Spleen (tissue), 11 donors: ENCODE data around the gene YIF1B. TPM values are rescaled to one million over a fixed set of nuclear protein-coding genes. Genes with fewer than 3 reads are reported as not detected.
A peak's percentile ranks its signal among the peaks of the same experiment; 100 is the strongest.

Experiments used
- DNase-seq: peaks from one replicate; pipeline ENCODE4 v3.0.0-alpha.2; 2020
- H3K27ac ChIP-seq, 8 donors: fragments of 200-600 bp; sonication (generic) in 7 of 8; 1 replicate in 4 of 8; 2 replicates in 4 of 8; pipeline versions ENCODE4 v1.5.0 to v1.8.0; 2016 to 2021; ENCODE audit warnings: inconsistent platforms in 4 of 8, mild to moderate bottlenecking in 4 of 8, moderate library complexity in 1 of 8
- H3K27me3 ChIP-seq, 7 donors: fragments of 200-600 bp; sonication (generic) in 6 of 7; replicated peaks in 1 of 7; 1 replicate in 4 of 7; 2 replicates in 3 of 7; pipeline versions ENCODE4 v1.5.0 to v1.8.0; 2016 to 2021; ENCODE audit warnings: inconsistent platforms in 3 of 7, mild to moderate bottlenecking in 1 of 7
- H3K36me3 ChIP-seq, 6 donors: fragments of 200-600 bp; sonication (generic) in 5 of 6; 1 replicate in 4 of 6; 2 replicates in 2 of 6; pipeline versions ENCODE4 v1.5.0 to v1.8.0; 2016 to 2021; ENCODE audit warnings: inconsistent platforms in 2 of 6
- H3K4me1 ChIP-seq, 6 donors: fragments of 200-600 bp; sonication (generic) in 5 of 6; 1 replicate in 3 of 6; 2 replicates in 3 of 6; pipeline versions ENCODE4 v1.5.0 to v1.8.0; 2016 to 2021; ENCODE audit warnings: inconsistent platforms in 3 of 6
- H3K4me3 ChIP-seq, 8 donors: fragments of 200-600 bp; sonication (generic) in 7 of 8; 1 replicate in 4 of 8; 2 replicates in 4 of 8; pipeline versions ENCODE4 v1.5.0 to v1.8.0; 2016 to 2021; ENCODE audit warnings: inconsistent platforms in 4 of 8, mild to moderate bottlenecking in 4 of 8, moderate library complexity in 2 of 8
- H3K9me3 ChIP-seq, 8 donors: fragments of 200-600 bp; sonication (generic) in 7 of 8; 1 replicate in 4 of 8; 2 replicates in 4 of 8; pipeline versions ENCODE4 v1.5.0 to v1.8.0; 2016 to 2021; ENCODE audit warnings: inconsistent platforms in 4 of 8
- POLR2A ChIP-seq, 3 donors: fragments of 450-650 bp; IDR thresholded peaks; one replicate each; pipeline ENCODE4 v1.5.1; 2017; ENCODE audit warnings: antibody characterized with exemption in 3 of 3, mild to moderate bottlenecking in 1 of 3
- POLR2AphosphoS5 ChIP-seq, 3 donors: sonication (generic); formaldehyde crosslinking; IDR thresholded peaks; one replicate each; pipeline ENCODE4 v1.5.1; 2017; ENCODE audit warnings: antibody characterized with exemption in 3 of 3
- WGBS, 5 donors: extraction: QIAGEN DNeasy Blood & Tissue Kit in 3 of 5; methylation state at CpG; one replicate each; pipeline versions ENCODE4 v1.1.5 to v1.1.7; 2013 to 2018; 5-methylcytosine and 5-hydroxymethylcytosine counted together
- intact Hi-C: fragments of 100-400 bp; cut with DNase I; formaldehyde crosslinking; loops from one replicate; pipeline ENCODE4 v1.15.0; 2023; ENCODE audit warnings: low total_unique reads
- polyA plus RNA-seq, 3 donors: library from polyadenylated mRNA; stranded (reverse); fragments of 200-250 nt; gene quantifications; one replicate each; pipeline ENCODE4 v1.2.1, GENCODE V29; 2013
- small RNA-seq, 4 donors: library from RNA; depleted of rRNA; stranded (forward); fragments of <200 nt; gene quantifications; one replicate each; pipeline ENCODE3, GENCODE V24; 2016
- total RNA-seq, 7 donors: library from RNA; depleted of rRNA in 3 of 7; stranded (reverse); fragments of >200 nt in 3 of 7; fragmentation: NEBNext Ultra II Directional in 4 of 7; extraction: Animal tissue kit (Norgen Biotek cat#: 25700) in 4 of 7; gene quantifications; one replicate each; pipeline versions ENCODE4 v1.1.0 to v1.2.1, GENCODE V29; 2016 to 2021
- TF ChIP-seq, protein P1 (sequence below), 11 experiments: fragments of 200-600 bp in 7 of 11; fragments of 450-650 bp in 4 of 11; sonication (generic) in 4 of 11; IDR thresholded peaks in 8 of 11; conservative IDR thresholded peaks in 3 of 11; 1 replicate in 7 of 11; 2 replicates in 4 of 11; pipeline versions ENCODE4 v1.4.0 to v1.8.0; 2016 to 2021; ENCODE audit warnings: antibody characterized with exemption in 11 of 11, inconsistent platforms in 4 of 11, mild to moderate bottlenecking in 1 of 11
- donor health status: healthy with polysubstance abuse.
- donor health status: DM: no; HTN: no; CAD: no; lungs with moderate emphysema.
- donor health status: DM: no; HTN: no; CAD: no.
- donor health status: Bipolar disorder and iron deficiency.
- donor health status: healthy.
- donor health status: DM: no; HTN: no; CAD: no.
- donor health status: DM: yes; HTN: yes; CAD: no.

YIF1B gene
- total and polyA plus RNA-seq, 10 donors = 31.4 to 56.7 (median 39.5) TPM

GRCh38 chr19:38253788-38254187, 62.0 kb downstream of the YIF1B start:
- intact Hi-C loops = no loop called here
- Histone ChIP-seq H3K9me3 (no peaks in the 10 kb centered on the region), H3K36me3 (no peaks in the 10 kb centered on the region), H3K4me1 (peaks cover 9 to 83% (median 55%) of the 10 kb centered on the region in 6 donors), H3K27ac (peak overlapping the region; percentile 57 to 91 (median 82)), H3K27me3 (peaks cover 0 to 41% (median 12%) of the 10 kb centered on the region in 7 donors), H3K4me3 (peak overlapping the region in 6 of 8 donors; percentile 11 to 72 (median 42))
- TF ChIP-seq POLR2AphosphoS5 (IDR thresholded peaks at IDR 0.05) (no peak), POLR2A (IDR thresholded peaks at IDR 0.05) (no peak)
- TF ChIP-seq, protein P1, sequence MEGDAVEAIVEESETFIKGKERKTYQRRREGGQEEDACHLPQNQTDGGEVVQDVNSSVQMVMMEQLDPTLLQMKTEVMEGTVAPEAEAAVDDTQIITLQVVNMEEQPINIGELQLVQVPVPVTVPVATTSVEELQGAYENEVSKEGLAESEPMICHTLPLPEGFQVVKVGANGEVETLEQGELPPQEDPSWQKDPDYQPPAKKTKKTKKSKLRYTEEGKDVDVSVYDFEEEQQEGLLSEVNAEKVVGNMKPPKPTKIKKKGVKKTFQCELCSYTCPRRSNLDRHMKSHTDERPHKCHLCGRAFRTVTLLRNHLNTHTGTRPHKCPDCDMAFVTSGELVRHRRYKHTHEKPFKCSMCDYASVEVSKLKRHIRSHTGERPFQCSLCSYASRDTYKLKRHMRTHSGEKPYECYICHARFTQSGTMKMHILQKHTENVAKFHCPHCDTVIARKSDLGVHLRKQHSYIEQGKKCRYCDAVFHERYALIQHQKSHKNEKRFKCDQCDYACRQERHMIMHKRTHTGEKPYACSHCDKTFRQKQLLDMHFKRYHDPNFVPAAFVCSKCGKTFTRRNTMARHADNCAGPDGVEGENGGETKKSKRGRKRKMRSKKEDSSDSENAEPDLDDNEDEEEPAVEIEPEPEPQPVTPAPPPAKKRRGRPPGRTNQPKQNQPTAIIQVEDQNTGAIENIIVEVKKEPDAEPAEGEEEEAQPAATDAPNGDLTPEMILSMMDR (IDR thresholded peaks at IDR 0.05 in 8 of 11, conservative IDR thresholded peaks at IDR 0.05 in 3 of 11) = no peak
- 63 to 84% (median 76%) methylated on average over 3 to 5 of the region's 5 CpGs for WGBS, 5 donors
- DNase-seq = no peak

Small RNAs within 50 kb of the gene (small RNA-seq; reads per million reads assigned to genes)
- gene RF00019 = 0 reads per million in 4 donors

Other genes starting within 250 kb of the YIF1B start
- not detected for gene DPF1, start 91.7 kb downstream of the YIF1B start, total RNA-seq
- under 1 TPM; 0.04 to 0.06 (median 0.06) TPM for gene DPF1, start 91.7 kb downstream of the YIF1B start, polyA plus RNA-seq
- gene PPP1R14A, start 59.6 kb downstream of the YIF1B start, total RNA-seq = 100 to 1,000 TPM in 2 of 7 donors, 10 to 100 TPM in 5; 26.1 to 102 (median 54.5) TPM
- gene PPP1R14A, start 59.6 kb downstream of the YIF1B start, polyA plus RNA-seq = 100 to 1,000 TPM in 1 of 3 donors, 10 to 100 TPM in 2; 66.7 to 145 (median 97.2) TPM
- gene SPINT2, start 51.4 kb downstream of the YIF1B start, total RNA-seq = 10 to 100 TPM; 41.2 to 87.8 (median 59.5) TPM
- gene SPINT2, start 51.4 kb downstream of the YIF1B start, polyA plus RNA-seq = 10 to 100 TPM; 63.2 to 82.9 (median 65.6) TPM
- 1 to 10 TPM in 5 of 7 donors, not detected in 2; 3.2 to 6.1 (median 4.1) TPM for gene C19orf33, start 11.7 kb downstream of the YIF1B start, total RNA-seq
- gene C19orf33, start 11.7 kb downstream of the YIF1B start, polyA plus RNA-seq = 10 to 100 TPM; 11.0 to 53.6 (median 11.2) TPM
- gene KCNK6, start 3.9 kb upstream of the YIF1B start, total RNA-seq = 10 to 100 TPM; 11.8 to 25.9 (median 17.8) TPM
- 1 to 10 TPM; 3.8 to 9.3 (median 4.5) TPM for gene KCNK6, start 3.9 kb upstream of the YIF1B start, polyA plus RNA-seq
- 10 to 100 TPM in 2 of 7 donors, 1 to 10 TPM in 5; 4.0 to 10.7 (median 7.4) TPM for gene CATSPERG, start 19.9 kb upstream of the YIF1B start, total RNA-seq
- 1 to 10 TPM; 1.8 to 4.4 (median 1.9) TPM for gene CATSPERG, start 19.9 kb upstream of the YIF1B start, polyA plus RNA-seq
- gene PSMD8, start 58.6 kb upstream of the YIF1B start, total RNA-seq = 100 to 1,000 TPM in 3 of 7 donors, 10 to 100 TPM in 4; 80.1 to 144 (median 85.1) TPM
- gene PSMD8, start 58.6 kb upstream of the YIF1B start, polyA plus RNA-seq = 10 to 100 TPM; 39.0 to 68.1 (median 64.2) TPM
- gene GGN, start 72.1 kb upstream of the YIF1B start, total RNA-seq = not detected
- gene GGN, start 72.1 kb upstream of the YIF1B start, polyA plus RNA-seq = under 1 TPM in 2 of 3 donors, not detected in 1; 0.08 to 0.19 TPM
- gene SPRED3, start 72.8 kb upstream of the YIF1B start, total RNA-seq = 1 to 10 TPM in 1 of 7 donors, under 1 TPM in 5, not detected in 1; 0.14 to 1.2 (median 0.47) TPM
- under 1 TPM; 0.03 to 0.46 (median 0.45) TPM for gene SPRED3, start 72.8 kb upstream of the YIF1B start, polyA plus RNA-seq
- gene FAM98C, start 87.1 kb upstream of the YIF1B start, total RNA-seq = 10 to 100 TPM; 18.0 to 26.1 (median 20.4) TPM
- gene FAM98C, start 87.1 kb upstream of the YIF1B start, polyA plus RNA-seq = 10 to 100 TPM; 25.2 to 27.4 (median 26.1) TPM
- 10 to 100 TPM; 15.6 to 59.9 (median 32.1) TPM for gene RASGRP4, start 110.3 kb upstream of the YIF1B start, total RNA-seq
- 1 to 10 TPM; 1.7 to 7.4 (median 6.7) TPM for gene RASGRP4, start 110.3 kb upstream of the YIF1B start, polyA plus RNA-seq
- 1 to 10 TPM in 5 of 7 donors, under 1 TPM in 2; 0.32 to 3.0 (median 1.4) TPM for gene RYR1, start 117.7 kb upstream of the YIF1B start, total RNA-seq
- 1 to 10 TPM in 1 of 3 donors, under 1 TPM in 2; 0.32 to 3.2 (median 0.39) TPM for gene RYR1, start 117.7 kb upstream of the YIF1B start, polyA plus RNA-seq